GM23248 (cell line): Measurements from ENCODE around the gene SLC4A11. TPM values are rescaled to one million over a fixed set of nuclear protein-coding genes. Genes with fewer than 3 reads are reported as not detected.
"Not testable (repeated sequence)": the region's sequence is repeated elsewhere in the genome, so short reads cannot be mapped to it uniquely, and the experiment has no call there.

ENCODE experiments used
- DNase-seq: peaks from one replicate; pipeline ENCODE4 v3.0.0-alpha.2; 2015
- H2AFZ ChIP-seq: fragments of 200-600 bp; sonication (generic); 2 replicates; pipeline ENCODE4 v1.6.1; 2016; ENCODE audit warnings: antibody characterized with exemption
- H3F3A ChIP-seq: fragments of 200-600 bp; sonication (generic); 2 replicates; pipeline ENCODE4 v1.6.1; 2016; ENCODE audit warnings: mild to moderate bottlenecking, antibody characterized with exemption, mixed run types; ENCODE audit not compliant: insufficient read depth
- H3K27ac ChIP-seq: fragments of 200-600 bp; sonication (generic); 2 replicates; pipeline ENCODE4 v1.5.1; 2016; ENCODE audit warnings: mild to moderate bottlenecking
- H3K27me3 ChIP-seq: fragments of 200-600 bp; sonication (generic); replicated peaks from 2 replicates; pipeline ENCODE4 v1.6.1; 2016; ENCODE audit warnings: mild to moderate bottlenecking; ENCODE audit not compliant: insufficient read depth
- H3K36me3 ChIP-seq: fragments of 200-600 bp; sonication (generic); 2 replicates; pipeline ENCODE4 v1.6.1; 2016; ENCODE audit warnings: low read depth, mild to moderate bottlenecking
- H3K4me1 ChIP-seq: fragments of 200-600 bp; sonication (generic); 2 replicates; pipeline ENCODE4 v1.6.1; 2016; ENCODE audit warnings: mild to moderate bottlenecking; ENCODE audit not compliant: insufficient read depth
- H3K4me2 ChIP-seq: fragments of 200-600 bp; sonication (generic); one replicate; pipeline ENCODE4 v1.6.1; 2016; ENCODE audit warnings: mild to moderate bottlenecking; ENCODE audit not compliant: unreplicated experiment
- H3K4me3 ChIP-seq: fragments of 200-600 bp; sonication (generic); 2 replicates; pipeline ENCODE4 v1.5.1; 2016; ENCODE audit warnings: mild to moderate bottlenecking
- H3K79me2 ChIP-seq: fragments of 200-600 bp; sonication (generic); 2 replicates; pipeline ENCODE4 v1.6.1; 2016; ENCODE audit warnings: mild to moderate bottlenecking; ENCODE audit not compliant: insufficient read depth
- H3K9ac ChIP-seq: fragments of 200-600 bp; sonication (generic); 2 replicates; pipeline ENCODE4 v1.6.1; 2016; ENCODE audit warnings: mild to moderate bottlenecking
- H3K9me2 ChIP-seq: fragments of 200-600 bp; sonication (generic); 2 replicates; pipeline ENCODE4 v1.6.1; 2016; ENCODE audit warnings: mixed run types, mild to moderate bottlenecking, moderate library complexity; ENCODE audit not compliant: insufficient read depth
- H3K9me3 ChIP-seq: fragments of 200-600 bp; sonication (generic); one replicate; pipeline ENCODE4 v1.6.1; 2017; ENCODE audit warnings: low read depth
- H4K20me1 ChIP-seq: fragments of 200-600 bp; sonication (generic); 2 replicates; pipeline ENCODE4 v1.6.0; 2016; ENCODE audit not compliant: insufficient read depth
- EZH2 ChIP-seq: fragments of 200-600 bp; sonication (generic); IDR thresholded peaks from 2 replicates; pipeline ENCODE4 v1.6.1; 2018; ENCODE audit warnings: antibody characterized with exemption, mild to moderate bottlenecking; ENCODE audit not compliant: insufficient read depth, poor library complexity, severe bottlenecking
- EZH2phosphoT487 ChIP-seq: fragments of 200-600 bp; sonication (generic); IDR thresholded peaks from 2 replicates; pipeline ENCODE4 v1.6.1; 2018; ENCODE audit warnings: antibody characterized with exemption, moderate library complexity, mild to moderate bottlenecking, low read depth; ENCODE audit not compliant: insufficient read depth
- WGBS, 2 experiments: methylation state at CpG; one replicate each; pipeline ENCODE4 v1.1.6; 2015 to 2017; ENCODE audit warnings: low lambda C conversion rate in 2 of 2, low coverage in 1 of 2; ENCODE audit errors: missing lambda C conversion rate in 2 of 2; 5-methylcytosine and 5-hydroxymethylcytosine counted together
- in situ Hi-C: fragments of 300-500 bp; cut with MboI; formaldehyde crosslinking; loops from 2 replicates; pipeline ENCODE4 v1.15.0; 2020
- polyA plus RNA-seq: library from polyadenylated mRNA; unstranded; fragments of >200 nt; fragmentation: Nextera tagmentation; extraction: Ambion mirVana; gene quantifications from 2 replicates; pipeline ENCODE4 v1.2.1, GENCODE V29; 2016
- total RNA-seq: library from RNA; depleted of rRNA; stranded (reverse); fragments of >200 nt; shearing (Covaris generic); gene quantifications from 2 replicates; pipeline ENCODE4 v1.2.3, GENCODE V29; 2014

The SLC4A11 gene
- total and polyA plus RNA-seq, 2 experiments from 2014 or later, result 0.65 to 1.1 TPM

DNA sequence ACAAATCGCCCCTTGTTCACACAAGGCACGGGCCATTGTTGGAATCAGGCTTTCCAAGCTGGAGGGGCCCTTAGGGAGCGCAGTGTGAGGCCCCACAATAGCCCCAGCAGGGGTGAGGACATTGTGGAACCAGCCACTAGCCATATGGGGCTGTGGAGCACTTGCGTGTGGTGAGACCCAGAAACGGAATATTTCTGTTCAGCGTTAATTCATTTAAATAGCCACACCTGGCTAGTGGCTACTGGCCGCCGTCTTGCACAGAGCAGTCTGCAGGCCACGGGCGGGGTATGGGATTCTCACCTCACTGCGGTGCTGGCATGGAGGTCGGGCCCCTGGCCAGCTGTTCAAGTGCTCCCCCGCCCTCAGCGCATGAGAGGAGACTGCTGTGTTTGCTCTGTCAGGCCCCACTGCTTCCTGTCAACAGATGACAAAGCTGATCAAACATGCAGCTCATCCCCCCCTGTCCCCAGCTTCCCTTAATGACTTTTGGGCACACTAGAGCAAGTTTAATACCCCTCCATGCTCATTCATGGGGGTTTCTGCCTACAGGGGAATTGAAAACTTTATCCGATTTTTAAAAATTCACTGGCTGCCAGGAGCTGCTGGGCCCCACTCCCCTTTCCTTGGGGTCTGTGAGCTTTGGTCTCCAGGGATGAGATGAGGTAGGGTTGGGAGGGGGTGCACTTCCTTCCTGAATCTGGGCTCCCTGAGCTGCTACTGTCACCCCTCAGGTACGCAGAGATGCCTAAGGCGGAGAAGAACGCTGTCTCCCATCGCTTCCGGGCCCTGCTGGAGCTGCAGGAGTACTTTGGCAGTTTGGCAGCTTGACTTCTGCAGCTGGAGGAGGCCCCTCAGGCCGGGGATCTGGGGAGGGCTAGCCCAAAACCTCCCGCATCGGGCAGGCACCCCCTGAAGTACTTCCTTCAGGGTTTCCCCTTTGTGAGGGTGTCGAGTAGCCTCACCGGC lies 16.1 kb downstream of the SLC4A11 start:
- in situ Hi-C loops, result no loop called here
- H3K4me1 ChIP-seq, result no peaks in the 10 kb centered on the region
- no peak for DNase-seq
- 92 to 96% methylated on average over 20 to 25 of the region's 25 CpGs for WGBS, 2 experiments
- H3K36me3 ChIP-seq, result peaks cover 10% of the 10 kb centered on the region; the same call in 1 of the 2 replicates
- H3F3A ChIP-seq, result no peaks in the 10 kb centered on the region
- H3K79me2 ChIP-seq, result no peaks in the 10 kb centered on the region
- TF ChIP-seq EZH2 (no peak), EZH2phosphoT487 (no peak)
- H4K20me1 ChIP-seq, result no peaks in the 10 kb centered on the region
- H3K27ac ChIP-seq, result no peak overlapping the region
- no peaks in the 10 kb centered on the region for H3K9me3 ChIP-seq
- no peaks in the 10 kb centered on the region for H3K27me3 ChIP-seq
- no peak overlapping the region for H2AFZ ChIP-seq
- no peak overlapping the region for H3K4me3 ChIP-seq
- H3K9ac ChIP-seq, result no peak overlapping the region
- H3K9me2 ChIP-seq, result no peaks in the 10 kb centered on the region
- no peak overlapping the region for H3K4me2 ChIP-seq

DNA sequence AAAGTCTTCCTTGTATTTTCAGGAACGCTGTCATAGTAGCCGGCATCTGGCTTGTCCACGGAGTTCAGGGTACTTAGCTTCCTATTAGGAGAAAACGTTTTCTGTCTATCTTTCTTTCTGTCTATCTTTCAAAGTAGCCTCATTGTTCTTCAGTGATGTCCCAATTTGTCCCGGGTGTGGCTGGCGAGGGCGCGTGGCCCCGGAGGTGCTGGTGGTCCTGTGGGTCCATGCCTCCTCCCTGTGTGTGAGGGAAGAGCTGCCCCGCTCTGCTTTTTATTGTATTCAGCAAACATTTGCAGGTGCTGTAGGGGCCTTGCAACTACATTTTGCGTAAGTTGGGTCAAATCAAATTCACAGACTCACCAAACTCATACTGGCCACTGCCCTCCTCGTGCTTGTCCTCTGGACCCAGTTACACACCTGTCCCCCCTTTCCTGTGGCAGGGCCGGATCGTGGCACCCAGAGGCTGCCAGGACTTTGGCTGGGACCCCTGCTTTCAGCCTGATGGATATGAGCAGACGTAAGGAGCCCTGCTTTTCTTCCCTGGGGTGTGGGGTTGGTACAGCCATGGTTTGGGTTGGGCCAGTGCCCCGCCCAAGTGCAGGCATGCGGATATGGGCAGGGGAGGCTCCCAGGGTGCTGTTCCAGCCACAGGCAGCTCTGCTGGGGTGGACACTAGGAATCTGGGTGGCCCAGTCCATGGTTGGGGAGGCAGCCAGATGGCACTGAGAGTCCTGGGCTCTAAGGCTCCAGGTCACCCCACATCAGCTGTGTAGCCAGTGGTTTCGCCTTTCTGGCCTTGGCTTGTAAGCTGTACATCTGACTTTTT lies 17.4 kb downstream of the SLC4A11 start:
- no peak overlapping the region for H3K4me3 ChIP-seq
- TF ChIP-seq EZH2phosphoT487, result no peak
- TF ChIP-seq EZH2, result no peak
- in situ Hi-C loops, result no loop called here
- H3K9ac ChIP-seq, result no peak overlapping the region
- H3K4me2 ChIP-seq, result no peak overlapping the region
- H3K79me2 ChIP-seq, result no peaks in the 10 kb centered on the region
- H3K9me3 ChIP-seq, result no peaks in the 10 kb centered on the region
- no peaks in the 10 kb centered on the region for H3K4me1 ChIP-seq
- peaks cover 10% of the 10 kb centered on the region; the same call in 1 of the 2 replicates for H3K36me3 ChIP-seq
- H3F3A ChIP-seq, result no peaks in the 10 kb centered on the region
- DNase-seq, result no peak
- no peaks in the 10 kb centered on the region for H4K20me1 ChIP-seq
- 93% methylated on average over 17 to 18 of the region's 18 CpGs for WGBS, 2 experiments
- no peaks in the 10 kb centered on the region for H3K27me3 ChIP-seq
- H3K9me2 ChIP-seq, result no peaks in the 10 kb centered on the region
- H3K27ac ChIP-seq, result no peak overlapping the region
- H2AFZ ChIP-seq, result no peak overlapping the region

DNA sequence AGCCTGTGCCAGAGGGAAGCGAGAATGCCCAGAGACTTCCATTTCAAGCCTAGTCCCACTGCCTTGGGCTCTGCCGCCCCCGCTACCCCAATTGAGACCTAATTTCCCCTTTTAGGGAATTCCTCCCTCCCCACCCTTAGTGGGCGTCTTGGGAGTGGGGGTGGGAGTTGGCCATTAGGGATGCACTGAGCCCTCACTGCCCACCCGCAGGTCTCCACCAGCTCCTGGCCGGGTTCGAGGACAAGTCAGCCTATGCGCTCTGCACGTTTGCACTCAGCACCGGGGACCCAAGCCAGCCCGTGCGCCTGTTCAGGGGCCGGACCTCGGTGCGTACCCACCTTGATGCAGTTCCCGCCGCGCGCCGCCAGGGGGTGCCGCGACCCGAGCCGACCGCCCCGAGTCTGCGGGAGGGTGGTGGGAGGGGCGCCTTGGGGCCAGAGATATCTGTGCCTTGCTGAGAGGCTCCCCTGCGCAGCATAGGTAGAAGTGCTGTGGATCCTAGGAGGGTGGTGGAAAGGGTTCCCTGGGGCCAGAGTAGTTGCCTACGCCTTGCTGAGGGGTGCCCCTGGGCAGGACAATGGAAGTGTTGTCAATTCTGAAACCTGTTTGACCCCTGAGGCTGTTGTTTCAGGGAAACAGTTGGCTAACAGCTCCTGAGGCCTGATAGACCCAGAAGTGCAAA lies 20.5 kb downstream of the SLC4A11 start:
- Histone ChIP-seq H3K9me2 (no peaks in the 10 kb centered on the region), H3K4me3 (no peak overlapping the region), H3K9me3 (no peaks in the 10 kb centered on the region), H3K4me2 (no peak overlapping the region), H3K9ac (no peak overlapping the region), H2AFZ (no peak overlapping the region), H3K36me3 (peaks cover 10% of the 10 kb centered on the region; the same call in 1 of the 2 replicates), H3K4me1 (no peaks in the 10 kb centered on the region), H3F3A (no peaks in the 10 kb centered on the region), H4K20me1 (no peaks in the 10 kb centered on the region), H3K27me3 (no peaks in the 10 kb centered on the region), H3K79me2 (peaks cover 5% of the 10 kb centered on the region; the same call in 1 of the 2 replicates), H3K27ac (no peak overlapping the region)
- TF ChIP-seq EZH2phosphoT487 (no peak), EZH2 (no peak)
- in situ Hi-C loops, result no loop called here
- WGBS, 2 experiments, result 29 to 32% methylated on average over 27 to 30 of the region's 30 CpGs
- DNase-seq, result peak; percentile 63

GRCh38 chr20:3215359-3215917 lies 23.6 kb downstream of the SLC4A11 start:
- H3K4me2 ChIP-seq, H3K27ac ChIP-seq, H2AFZ ChIP-seq, H3K4me3 ChIP-seq, H3K36me3 ChIP-seq, H3K9me3 ChIP-seq, H4K20me1 ChIP-seq, DNase-seq, H3F3A ChIP-seq, H3K9me2 ChIP-seq, H3K4me1 ChIP-seq, in situ Hi-C loops, H3K27me3 ChIP-seq, H3K9ac ChIP-seq: not testable (repeated sequence)
- 96 to 99% methylated on average over 7 of the region's 7 CpGs for WGBS, 2 experiments
- H3K79me2 ChIP-seq, result peaks cover 34% of the 10 kb centered on the region
